H1 (cell line): ENCODE measurements around the gene TRIM71. TPM values are rescaled to one million over a fixed set of nuclear protein-coding genes. Genes with fewer than 3 reads are reported as not detected.

Source experiments
- CTCF ChIA-PET: fragments of 300-600 bp; sonication (Branson Sonifier 250); formaldehyde crosslinking; loops from one replicate; lab custom pipeline; 2021; ENCODE audit not compliant: partially characterized antibody; lab: Charles Lee
- POLR2A ChIA-PET: fragments of 300-600 bp; sonication (Branson Sonifier 250); formaldehyde crosslinking; loops from one replicate; lab custom pipeline; 2021; ENCODE audit warnings: inconsistent platforms; ENCODE audit not compliant: partially characterized antibody; lab: Charles Lee
- DNase-seq, 2 experiments: peaks; one replicate each; pipeline versions ENCODE4 v3.0.0 to v3.0.0-alpha.2; 2010 to 2022; ENCODE audit warnings: low spot score in 2 of 2, low read depth in 1 of 2, mixed read lengths in 1 of 2
- FAIRE-seq: peaks from 2 replicates; lab custom pipeline; 2011; peaks lifted over from hg19 to GRCh38; lab: Jason Lieb, UNC
- H2AFZ ChIP-seq: 2 replicates; pipeline ENCODE4 v1.8.1; 2012; ENCODE audit warnings: low read length, inconsistent platforms
- H2AK5ac ChIP-seq: 2 replicates; pipeline ENCODE4 v1.6.1; 2013; ENCODE audit warnings: low read depth, low read length
- H2BK120ac ChIP-seq: replicated peaks from 2 replicates; pipeline ENCODE3; 2013; ENCODE audit warnings: low read depth, low read length, inconsistent platforms
- H2BK12ac ChIP-seq: 2 replicates; pipeline ENCODE4 v1.6.1; 2013; ENCODE audit warnings: low read depth, low read length
- H2BK15ac ChIP-seq: 2 replicates; pipeline ENCODE4 v1.6.1; 2013; ENCODE audit warnings: low read length
- H2BK20ac ChIP-seq: 2 replicates; pipeline ENCODE4 v1.6.1; 2013; ENCODE audit warnings: low read length
- H2BK5ac ChIP-seq: 2 replicates; pipeline ENCODE4 v1.6.1; 2013; ENCODE audit warnings: low read depth, low read length
- H3K14ac ChIP-seq: 2 replicates; pipeline ENCODE4 v1.6.1; 2013; ENCODE audit warnings: inconsistent platforms; ENCODE audit not compliant: insufficient read length
- H3K18ac ChIP-seq: 2 replicates; pipeline ENCODE4 v1.6.1; 2013; ENCODE audit warnings: low read length; ENCODE audit errors: extremely low read depth
- H3K23ac ChIP-seq: 2 replicates; pipeline ENCODE4 v1.6.1; 2013; ENCODE audit warnings: inconsistent platforms; ENCODE audit not compliant: insufficient read length
- H3K23me2 ChIP-seq: 2 replicates; pipeline ENCODE4 v1.6.1; 2013; ENCODE audit warnings: low read depth, low read length
- H3K27ac ChIP-seq: 2 replicates; pipeline ENCODE4 v1.6.1; 2011; ENCODE audit warnings: low read depth, low read length, inconsistent platforms
- H3K27me3 ChIP-seq, 4 experiments: replicated peaks in 1 of 4; 1 replicate in 1 of 4; 2 replicates in 3 of 4; pipeline versions ENCODE4 v1.6.1 to v1.8.1; 2011 to 2013; ENCODE audit warnings: low read length in 3 of 4, mild to moderate bottlenecking in 3 of 4, inconsistent platforms in 2 of 4, mixed read lengths in 2 of 4, moderate library complexity in 1 of 4; ENCODE audit not compliant: control insufficient read depth in 3 of 4, insufficient read depth in 3 of 4; ENCODE audit errors: extremely low read depth in 1 of 4
- H3K36me3 ChIP-seq, 4 experiments: 2 replicates each; pipeline versions ENCODE4 v1.6.1 to v1.8.1; 2011 to 2013; ENCODE audit warnings: mild to moderate bottlenecking in 4 of 4, low read length in 3 of 4, moderate library complexity in 2 of 4, control low read depth in 1 of 4, inconsistent platforms in 1 of 4; ENCODE audit not compliant: insufficient read depth in 4 of 4, control insufficient read depth in 2 of 4
- H3K4ac ChIP-seq: replicated peaks from 2 replicates; pipeline ENCODE3; 2013; ENCODE audit warnings: low read length, low read depth, mixed read lengths, inconsistent platforms; ENCODE audit not compliant: insufficient read length
- H3K4me1 ChIP-seq, 4 experiments: replicated peaks in 1 of 4; 1 replicate in 1 of 4; 2 replicates in 3 of 4; pipeline versions ENCODE4 v1.6.1 to v1.8.1; 2011 to 2013; ENCODE audit warnings: low read length in 3 of 4, inconsistent platforms in 2 of 4, mixed read lengths in 1 of 4; ENCODE audit not compliant: insufficient read depth in 4 of 4, control insufficient read depth in 3 of 4
- H3K4me2 ChIP-seq, 2 experiments: 2 replicates each; pipeline versions ENCODE4 v1.6.1 to v1.8.1; 2011 to 2013; ENCODE audit warnings: low read depth in 2 of 2, low read length in 2 of 2, control low read depth in 1 of 2, inconsistent platforms in 1 of 2, mild to moderate bottlenecking in 1 of 2; ENCODE audit not compliant: insufficient read depth in 1 of 2
- H3K4me3 ChIP-seq, 4 experiments: fragments of 200-600, 300-600 bp in 1 of 4; sonication (generic), shearing (Covaris generic), sonication (Bioruptor Twin) in 1 of 4; 2 replicates each; pipeline versions ENCODE4 v1.5.1 to v1.8.1; 2011 to 2016; ENCODE audit warnings: low read length in 4 of 4, low read depth in 3 of 4, control low read depth in 2 of 4, inconsistent platforms in 2 of 4, mild to moderate bottlenecking in 2 of 4, mixed read lengths in 1 of 4, moderate library complexity in 1 of 4; ENCODE audit not compliant: insufficient read depth in 2 of 4; ENCODE audit errors: extremely low read depth in 1 of 4
- H3K56ac ChIP-seq: replicated peaks from 2 replicates; pipeline ENCODE3; 2013; ENCODE audit warnings: low read depth, mild to moderate bottlenecking, mixed read lengths, low read length, inconsistent platforms; ENCODE audit not compliant: insufficient read length
- H3K79me1 ChIP-seq: 2 replicates; pipeline ENCODE4 v1.6.1; 2013; ENCODE audit warnings: low read depth, low read length, control low read depth
- H3K79me2 ChIP-seq, 2 experiments: 2 replicates each; pipeline versions ENCODE4 v1.6.1 to v1.8.1; 2012 to 2013; ENCODE audit warnings: low read length in 2 of 2, mild to moderate bottlenecking in 2 of 2, inconsistent platforms in 1 of 2; ENCODE audit not compliant: insufficient read depth in 2 of 2, control insufficient read depth in 1 of 2
- H3K9ac ChIP-seq, 4 experiments: replicated peaks in 1 of 4; 1 replicate in 1 of 4; 2 replicates in 3 of 4; pipeline versions ENCODE4 v1.6.1 to v1.8.1; 2011 to 2013; ENCODE audit warnings: low read depth in 3 of 4, low read length in 3 of 4, control low read depth in 2 of 4, mild to moderate bottlenecking in 2 of 4, moderate library complexity in 2 of 4, inconsistent platforms in 1 of 4; ENCODE audit errors: extremely low read depth in 1 of 4
- H3K9me3 ChIP-seq, 2 experiments: 2 replicates each; pipeline versions ENCODE4 v1.6.1 to v1.8.1; 2012 to 2013; ENCODE audit warnings: mild to moderate bottlenecking in 2 of 2, moderate library complexity in 2 of 2, control low read depth in 1 of 2, inconsistent platforms in 1 of 2, low read depth in 1 of 2, low read length in 1 of 2, mixed read lengths in 1 of 2; ENCODE audit not compliant: insufficient read depth in 2 of 2
- H4K20me1 ChIP-seq, 2 experiments: replicated peaks in 1 of 2; 2 replicates each; pipeline versions ENCODE3 to v1.8.1; 2011 to 2013; ENCODE audit warnings: inconsistent platforms in 2 of 2, low read length in 2 of 2, mild to moderate bottlenecking in 1 of 2; ENCODE audit not compliant: insufficient read depth in 2 of 2, control insufficient read depth in 1 of 2
- H4K5ac ChIP-seq: 2 replicates; pipeline ENCODE4 v1.6.1; 2013; ENCODE audit warnings: low read length, low read depth, mixed read lengths, inconsistent platforms; ENCODE audit not compliant: insufficient read length
- H4K8ac ChIP-seq: 2 replicates; pipeline ENCODE4 v1.8.0; 2013; ENCODE audit warnings: mild to moderate bottlenecking, moderate library complexity, low read length, inconsistent platforms; ENCODE audit not compliant: insufficient read depth; ENCODE audit errors: extremely low read depth
- H4K91ac ChIP-seq: replicated peaks from 2 replicates; pipeline ENCODE3; 2013; ENCODE audit warnings: low read length, mixed read lengths, inconsistent platforms; ENCODE audit not compliant: insufficient read length
- CHD1 ChIP-seq: IDR thresholded peaks from 2 replicates; pipeline ENCODE4 v1.6.1; 2012; ENCODE audit warnings: low read depth, low read length, improper control_type of control experiment
- GABPA ChIP-seq: IDR thresholded peaks from 2 replicates; pipeline ENCODE4 v1.6.1; 2011; ENCODE audit warnings: mild to moderate bottlenecking, low read length, moderate library complexity, borderline replicate concordance; ENCODE audit not compliant: insufficient read depth
- NANOG ChIP-seq: IDR thresholded peaks from 2 replicates; pipeline ENCODE4 v1.6.1; 2011; ENCODE audit warnings: low read length, low read depth, mild to moderate bottlenecking, inconsistent platforms; ENCODE audit not compliant: insufficient read depth, poor library complexity, severe bottlenecking
- RAD21 ChIP-seq, 2 experiments: IDR thresholded peaks in 1 of 2; conservative IDR thresholded peaks in 1 of 2; 2 replicates each; pipeline ENCODE4 v1.6.1; 2011; ENCODE audit warnings: low read depth in 2 of 2, low read length in 2 of 2, improper control_type of control experiment in 1 of 2, inconsistent platforms in 1 of 2, mild to moderate bottlenecking in 1 of 2, moderate library complexity in 1 of 2
- TAF7 ChIP-seq: optimal IDR thresholded peaks from 2 replicates; pipeline ENCODE3; 2011; ENCODE audit warnings: low read depth, mild to moderate bottlenecking, inconsistent platforms, low read length, moderate library complexity, borderline replicate concordance
- WGBS, 2 experiments: shearing (Covaris generic) in 1 of 2; methylation state at CpG; one replicate each; pipeline versions ENCODE4 v1.1.6 to v1.1.7; 2013 to 2015; ENCODE audit warnings: low lambda C conversion rate in 2 of 2, mixed read lengths in 2 of 2, inconsistent platforms in 1 of 2, low coverage in 1 of 2, missing lambda C conversion rate in 1 of 2; ENCODE audit not compliant: insufficient replicate concordance in 2 of 2, insufficient coverage in 1 of 2, insufficient read length in 1 of 2; ENCODE audit errors: extremely low coverage in 1 of 2, missing lambda C conversion rate in 1 of 2; 5-methylcytosine and 5-hydroxymethylcytosine counted together
- polyA plus RNA-seq, 7 experiments: library from polyadenylated mRNA; depleted of rRNA in 3 of 7; stranded (reverse) in 5 of 7; unstranded in 2 of 7; fragments of >200 nt in 5 of 7; fragments of 200-250 nt in 2 of 7; gene quantifications; 1 replicate in 5 of 7; 2 replicates in 1 of 7; 4 replicates in 1 of 7; pipeline versions ENCODE4 v1.2.1 to v1.2.3, GENCODE V29; 2011 to 2013; ENCODE audit warnings: missing spikeins in 2 of 7, mixed read lengths in 2 of 7
- total RNA-seq: library from RNA; stranded (reverse); fragmentation: NEBNext Ultra II Directional; extraction: Animal tissue kit (Norgen Biotek cat#: 25700); gene quantifications from 2 replicates; pipeline ENCODE4 v1.2.1, GENCODE V29; 2021

The TRIM71 gene
- total and polyA plus RNA-seq, 2 of the 8 experiments (the other 6 are each of a cell fraction or from before 2014, with no cell fraction given): 53.7 to 293 TPM

DNA sequence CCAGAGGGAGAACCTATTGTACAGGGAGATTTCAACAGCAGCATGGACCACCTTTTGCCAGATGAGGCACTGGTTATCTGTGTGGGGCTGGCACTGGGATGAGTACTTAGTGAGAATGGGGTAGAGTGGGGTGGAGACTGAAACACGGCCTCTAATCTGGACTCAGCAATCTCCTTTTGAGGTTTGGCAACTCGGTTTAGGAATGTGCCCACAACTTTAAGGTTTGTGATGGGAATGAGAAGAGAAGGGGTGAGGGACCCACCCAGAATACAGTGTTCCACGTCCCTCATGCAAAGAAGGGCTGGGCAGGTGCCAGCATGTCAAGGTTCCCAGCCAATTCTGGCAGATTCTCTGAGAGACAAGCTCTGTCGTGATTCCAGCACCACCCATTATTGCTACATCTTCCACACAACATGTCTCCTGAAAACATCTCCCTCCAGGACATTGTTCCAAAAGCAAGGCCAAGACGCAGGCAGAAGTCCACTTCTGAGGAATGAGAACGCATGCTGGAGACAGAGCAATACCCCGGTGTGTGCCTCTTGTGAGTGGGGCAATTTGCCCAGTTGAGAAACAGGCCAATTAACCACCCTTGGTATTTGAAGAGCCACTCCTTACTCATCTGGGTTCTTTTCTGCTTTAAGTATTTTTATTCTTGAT is 96.1 kb downstream of the TRIM71 start:
- no peak overlapping the region for H4K91ac ChIP-seq
- no peaks in the 10 kb centered on the region for H3K9me3 ChIP-seq
- H3K36me3 ChIP-seq: no peaks in the 10 kb centered on the region
- H3K23me2 ChIP-seq: no peaks in the 10 kb centered on the region
- FAIRE-seq (no peak), DNase-seq (no peak)
- H3K56ac ChIP-seq: no peak overlapping the region
- no peak overlapping the region for H3K18ac ChIP-seq
- H2BK20ac ChIP-seq: no peak overlapping the region
- H2BK15ac ChIP-seq: no peak overlapping the region
- TF ChIP-seq GABPA (no peak), RAD21 (IDR thresholded peaks at IDR 0.05 in 1 of 2, conservative IDR thresholded peaks at IDR 0.05 in 1 of 2; ENCODE audit: low read depth in 2 of 2, low read length in 2 of 2) (no peak), NANOG (no peak), CHD1 (no peak), TAF7 (no peak)
- H2AK5ac ChIP-seq: no peak overlapping the region
- no peak overlapping the region for H4K8ac ChIP-seq
- H2BK5ac ChIP-seq: no peak overlapping the region
- H3K4me1 ChIP-seq: no peaks in the 10 kb centered on the region
- no peak overlapping the region for H3K4me3 ChIP-seq
- no peaks in the 10 kb centered on the region for H3K79me2 ChIP-seq
- no peaks in the 10 kb centered on the region for H3K27me3 ChIP-seq
- H4K20me1 ChIP-seq: no peaks in the 10 kb centered on the region
- H3K4me2 ChIP-seq: no peak overlapping the region
- POLR2A ChIA-PET: no interaction called here
- no peak overlapping the region for H3K14ac ChIP-seq
- H4K5ac ChIP-seq: no peak overlapping the region
- no peak overlapping the region for H2BK12ac ChIP-seq
- H2AFZ ChIP-seq: no peak overlapping the region
- WGBS, 2 experiments: 87% methylated on average over 7 of the region's 7 CpGs; no CpG with 5 or more reads in 1 of the 2 experiments
- no peak overlapping the region for H2BK120ac ChIP-seq
- H3K27ac ChIP-seq: no peak overlapping the region
- H3K79me1 ChIP-seq: no peaks in the 10 kb centered on the region
- no peak overlapping the region for H3K23ac ChIP-seq
- CTCF ChIA-PET: interaction anchor here (1.0 to 2.5 kb wide), 6 partner anchors 8 to 186 kb away, joined by 3 to 8 read pairs (median 3); no protein-coding TSS in a partner anchor
- H3K4ac ChIP-seq: no peak overlapping the region
- H3K9ac ChIP-seq: no peak overlapping the region
